OCI-LY3 (cell line): ENCODE data around the gene LTBP1.

Experiments
- CTCF ChIP-seq: fragments of 200-600, 300-600 bp; sonication (generic); IDR thresholded peaks from 2 replicates; pipeline ENCODE4 v1.5.1; 2014; ENCODE audit warnings: antibody characterized with exemption, low read length, low read depth
- EZH2phosphoT487 ChIP-seq: fragments of 200-600 bp; shearing (Covaris generic); IDR thresholded peaks from 2 replicates; pipeline ENCODE4 v1.6.1; 2018; ENCODE audit warnings: antibody characterized with exemption, mixed run types, low read depth

- TF ChIP-seq CTCF (no peak), EZH2phosphoT487 (no peak)
Observed at GRCh38 chr2:32923109-32923508, 23.6 kb upstream of the LTBP1 start.
